ENCODE data around the gene GCNA. TPM values are rescaled to one million over a fixed set of nuclear protein-coding genes. Genes with fewer than 3 reads are reported as not detected.

GCNA gene
- total and polyA plus RNA-seq, 10 of the 15 experiments (the other 5 are each of a cell fraction or from before 2014, with no cell fraction given), result 0.37 to 1.6 (median 0.90) TPM

GRCh38 chrX:71549986-71550385, 28.3 kb upstream of the GCNA start:
- Histone ChIP-seq H3K79me2 (ENCODE audit: control insufficient read depth, insufficient read depth, low read length) (peaks cover 9% of the 10 kb centered on the region), H3K4me1 (ENCODE audit: control insufficient read depth, insufficient read depth, low read length) (no peaks in the 10 kb centered on the region), H2AFZ (ENCODE audit: control insufficient read depth, low read depth, low read length) (no peak overlapping the region), H3K4me2 (ENCODE audit: control insufficient read depth, insufficient read depth) (no peak overlapping the region), H3K9me3 (replicated peaks; ENCODE audit: control insufficient read depth, insufficient read depth, low read length) (no peaks in the 10 kb centered on the region), H3K27ac (ENCODE audit: control insufficient read depth, insufficient read depth) (no peak overlapping the region), H3K9ac (ENCODE audit: control insufficient read depth, insufficient read depth, low read length) (no peak overlapping the region), H3K27me3 (replicated peaks in 1 of 2; ENCODE audit: control insufficient read depth in 2 of 2, insufficient read depth in 2 of 2, low read length in 1 of 2) (no peaks in the 10 kb centered on the region), H4K20me1 (ENCODE audit: control insufficient read depth, insufficient read depth) (no peaks in the 10 kb centered on the region; the same call in 1 of the 2 replicates), H3K36me3 (ENCODE audit: control insufficient read depth in 2 of 2, insufficient read depth in 2 of 2, low read length in 1 of 2) (peaks cover 4 to 13% of the 10 kb centered on the region in 2 experiments; a peak in 3 of 4 replicates), H3K4me3 (no peak overlapping the region)
- ATAC-seq (no peak), DNase-seq (ENCODE audit: low read depth, low spot score) (no peak), FAIRE-seq (no peak)
- intact Hi-C loops (cut with micrococcal nuclease; ENCODE audit: unreplicated experiment) (loop anchor here (10.0 kb wide), 1 partner anchor 115 kb away; no protein-coding TSS in a partner anchor), in situ Hi-C loops (cut with MboI) (no loop called here)
- BruUV-seq (replicated peaks), result no TSS peak
- POLR2A ChIA-PET, result interaction anchor here (1.0 kb wide), 1 partner anchor 10 kb away, joined by 4 read pairs; no protein-coding TSS in a partner anchor
- CTCF ChIA-PET, result interaction anchor here (0.8 to 1.2 kb wide), 2 partner anchors 12 to 14 kb away, joined by 3 read pairs; no protein-coding TSS in a partner anchor
- TF ChIP-seq STAT3 (IDR thresholded peaks at IDR 0.05; ENCODE audit: low read depth, low read length) (no peak), MEF2A (IDR thresholded peaks at IDR 0.05; ENCODE audit: insufficient read depth, low read depth, low read length) (no peak), RAD51 (IDR thresholded peaks at IDR 0.05) (no peak), ZBED1 (IDR thresholded peaks at IDR 0.05; ENCODE audit: borderline replicate concordance) (no peak), USF1 (IDR thresholded peaks at IDR 0.05; ENCODE audit: borderline replicate concordance, extremely low read length, insufficient read depth, low read depth, low read length) (no peak), SIN3A (IDR thresholded peaks at IDR 0.05; ENCODE audit: low read depth, low read length) (no peak), TCF12 (IDR thresholded peaks at IDR 0.05; ENCODE audit: low read depth, low read length) (no peak), HDAC6 (IDR thresholded peaks at IDR 0.05; ENCODE audit: unreplicated experiment) (no peak), IRF5 (IDR thresholded peaks at IDR 0.05; ENCODE audit: borderline replicate concordance) (no peak), ZNF384 (IDR thresholded peaks at IDR 0.05; ENCODE audit: borderline replicate concordance, low read depth, low read length) (no peak), GABPA (IDR thresholded peaks at IDR 0.05; ENCODE audit: low read depth) (no peak), SUPT20H (IDR thresholded peaks at IDR 0.05; ENCODE audit: borderline replicate concordance, control insufficient read depth, low read depth, low read length) (no peak), GATAD2B (conservative IDR thresholded peaks at IDR 0.05; ENCODE audit: low read depth) (no peak), ZBTB33 (IDR thresholded peaks at IDR 0.05) (no peak), ZNF274 (IDR thresholded peaks at IDR 0.05; ENCODE audit: insufficient read depth, insufficient read length) (no peak), KAT2A (conservative IDR thresholded peaks at IDR 0.05; ENCODE audit: control insufficient read depth, low read depth, low read length) (no peak), MTA2 (IDR thresholded peaks at IDR 0.05; ENCODE audit: low read depth) (no peak)
- WGBS (ENCODE audit: insufficient coverage, insufficient replicate concordance, low lambda C conversion rate, missing lambda C conversion rate), result 33% methylated on average over 1 of the region's 1 CpG
- SMC1A ChIA-PET (ENCODE audit: uncharacterized antibody, unreplicated experiment), result interaction anchor here (1.2 kb wide), 2 partner anchors 11 to 18 kb away, joined by 3 to 6 read pairs; no protein-coding TSS in a partner anchor
- RAD21 ChIA-PET (ENCODE audit: unreplicated experiment), result interaction anchor here (1.2 kb wide), 1 partner anchor 15 kb away, joined by 3 read pairs; no protein-coding TSS in a partner anchor
